ENCODE data around the gene MREG. TPM values are rescaled to one million over a fixed set of nuclear protein-coding genes. Genes with fewer than 3 reads are reported as not detected.
"Not testable (repeated sequence)": the region's sequence is repeated elsewhere in the genome, so short reads cannot be mapped to it uniquely, and the experiment has no call there.

MREG gene
- total and polyA plus RNA-seq, 12 donors, result 3.1 to 14.4 (median 6.3) TPM

DNA sequence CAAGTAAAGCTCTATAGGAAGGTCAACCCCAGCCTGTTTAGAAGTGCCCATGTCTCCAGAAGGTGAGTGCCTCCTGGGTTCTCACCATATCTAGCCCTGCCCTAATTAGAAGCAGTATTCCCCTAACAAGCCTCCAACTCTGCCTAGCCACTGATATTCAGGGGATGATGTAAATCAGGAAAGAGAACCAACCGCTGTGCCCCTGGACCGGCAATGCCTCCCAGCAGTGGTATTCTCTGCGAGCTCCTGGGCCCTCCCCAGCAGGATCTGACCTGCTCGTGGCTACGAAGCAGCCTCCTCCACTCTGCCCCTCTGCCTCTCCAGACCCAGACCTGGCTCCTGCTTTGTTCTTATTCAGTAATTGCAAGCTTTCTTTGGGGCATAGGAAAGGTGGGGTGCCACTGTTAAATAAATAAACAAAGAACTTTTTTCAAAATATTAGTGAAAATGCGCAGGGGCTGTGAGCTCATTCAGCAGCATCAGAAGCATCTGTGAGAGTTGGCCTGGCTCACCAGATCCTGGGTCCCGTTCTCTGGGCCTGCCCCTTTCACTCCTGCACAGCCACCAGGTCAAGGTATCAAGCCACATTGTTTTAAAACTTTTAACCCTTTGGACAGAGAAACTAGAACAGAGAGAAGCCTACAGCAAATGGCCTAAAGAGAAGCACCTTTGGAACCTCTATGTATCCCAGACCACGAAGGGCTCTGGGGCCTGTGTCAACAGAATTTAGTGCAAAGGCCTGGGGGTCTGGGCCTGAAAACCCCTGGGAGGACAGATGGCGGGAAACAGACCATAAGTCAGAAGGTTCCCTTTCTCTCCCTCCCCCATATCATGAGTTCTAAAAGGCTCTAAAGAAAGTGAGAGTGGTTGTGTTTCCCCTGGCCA lies 11.9 kb downstream of the MREG start:
- no peak overlapping the region for H3K4me3 ChIP-seq
- no peaks in the 10 kb centered on the region for H3K36me3 ChIP-seq (replicated peaks in 1 of 2)
- no peak for DNase-seq
- peaks cover 0 to 12% of the 10 kb centered on the region in 2 donors for H3K4me1 ChIP-seq (replicated peaks in 1 of 2)
- intact Hi-C loops (cut with DNase I), result no loop called here
- H3K27ac ChIP-seq, result no peak overlapping the region
- WGBS, 4 donors, result 77 to 79% (median 78%) methylated on average over 7 to 9 of the region's 9 CpGs
- H3K9me3 ChIP-seq (replicated peaks in 1 of 3), result no peaks in the 10 kb centered on the region
- TF ChIP-seq, protein P1, sequence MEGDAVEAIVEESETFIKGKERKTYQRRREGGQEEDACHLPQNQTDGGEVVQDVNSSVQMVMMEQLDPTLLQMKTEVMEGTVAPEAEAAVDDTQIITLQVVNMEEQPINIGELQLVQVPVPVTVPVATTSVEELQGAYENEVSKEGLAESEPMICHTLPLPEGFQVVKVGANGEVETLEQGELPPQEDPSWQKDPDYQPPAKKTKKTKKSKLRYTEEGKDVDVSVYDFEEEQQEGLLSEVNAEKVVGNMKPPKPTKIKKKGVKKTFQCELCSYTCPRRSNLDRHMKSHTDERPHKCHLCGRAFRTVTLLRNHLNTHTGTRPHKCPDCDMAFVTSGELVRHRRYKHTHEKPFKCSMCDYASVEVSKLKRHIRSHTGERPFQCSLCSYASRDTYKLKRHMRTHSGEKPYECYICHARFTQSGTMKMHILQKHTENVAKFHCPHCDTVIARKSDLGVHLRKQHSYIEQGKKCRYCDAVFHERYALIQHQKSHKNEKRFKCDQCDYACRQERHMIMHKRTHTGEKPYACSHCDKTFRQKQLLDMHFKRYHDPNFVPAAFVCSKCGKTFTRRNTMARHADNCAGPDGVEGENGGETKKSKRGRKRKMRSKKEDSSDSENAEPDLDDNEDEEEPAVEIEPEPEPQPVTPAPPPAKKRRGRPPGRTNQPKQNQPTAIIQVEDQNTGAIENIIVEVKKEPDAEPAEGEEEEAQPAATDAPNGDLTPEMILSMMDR (IDR thresholded peaks at IDR 0.05), result no peak
- TF ChIP-seq POLR2A (IDR thresholded peaks at IDR 0.05), result no peak
- H3K27me3 ChIP-seq, result no peaks in the 10 kb centered on the region

DNA sequence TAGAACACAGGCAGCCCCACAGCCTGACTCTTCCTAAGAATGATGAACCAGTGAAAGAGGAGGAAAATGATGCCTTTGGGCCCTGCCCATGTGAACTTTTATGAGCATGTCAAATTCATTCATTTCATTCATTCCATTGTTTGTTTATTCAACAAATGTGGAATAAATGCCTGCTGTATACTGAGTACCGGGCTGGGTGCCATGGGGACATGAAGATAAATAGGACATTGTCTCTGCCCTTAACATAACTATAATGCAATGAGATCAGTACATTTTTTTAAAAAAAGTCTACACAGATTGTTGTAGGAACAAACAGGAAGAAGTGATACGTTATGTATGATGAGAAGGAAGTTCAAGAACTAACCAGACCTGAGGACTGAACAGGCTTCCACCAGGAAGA lies 14.7 kb downstream of the MREG start:
- Histone ChIP-seq H3K27ac (no peak overlapping the region), H3K9me3 (replicated peaks in 1 of 3) (no peaks in the 10 kb centered on the region), H3K4me3 (no peak overlapping the region), H3K27me3 (no peaks in the 10 kb centered on the region), H3K4me1 (replicated peaks in 1 of 2) (peaks cover 0 to 7% of the 10 kb centered on the region in 2 donors), H3K36me3 (replicated peaks in 1 of 2) (no peaks in the 10 kb centered on the region)
- WGBS, 4 donors, result 71 to 78% (median 77%) methylated on average over 2 of the region's 2 CpGs
- intact Hi-C loops (cut with DNase I), result no loop called here
- no peak for DNase-seq
- TF ChIP-seq, protein P1 (IDR thresholded peaks at IDR 0.05), result no peak

DNA sequence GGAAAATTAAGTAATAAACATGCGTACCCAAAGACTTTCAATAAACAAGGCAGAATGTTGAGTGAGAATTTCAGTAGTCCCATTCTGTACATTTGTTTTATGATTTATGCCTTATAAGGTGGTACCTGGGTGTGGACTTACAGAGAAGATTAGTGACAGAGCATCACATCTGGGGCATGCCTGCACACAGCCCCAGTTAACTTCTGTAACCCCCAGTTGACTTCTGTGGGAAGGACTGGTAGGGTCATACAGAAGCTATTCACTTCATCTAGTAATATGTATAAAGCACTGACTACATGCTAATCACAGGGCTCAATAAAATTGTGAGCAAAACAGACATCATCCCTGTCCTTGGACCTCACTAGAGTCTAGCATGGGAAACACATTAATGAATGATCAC lies 16.1 kb downstream of the MREG start:
- DNase-seq, result no peak
- intact Hi-C loops (cut with DNase I), result no loop called here

DNA sequence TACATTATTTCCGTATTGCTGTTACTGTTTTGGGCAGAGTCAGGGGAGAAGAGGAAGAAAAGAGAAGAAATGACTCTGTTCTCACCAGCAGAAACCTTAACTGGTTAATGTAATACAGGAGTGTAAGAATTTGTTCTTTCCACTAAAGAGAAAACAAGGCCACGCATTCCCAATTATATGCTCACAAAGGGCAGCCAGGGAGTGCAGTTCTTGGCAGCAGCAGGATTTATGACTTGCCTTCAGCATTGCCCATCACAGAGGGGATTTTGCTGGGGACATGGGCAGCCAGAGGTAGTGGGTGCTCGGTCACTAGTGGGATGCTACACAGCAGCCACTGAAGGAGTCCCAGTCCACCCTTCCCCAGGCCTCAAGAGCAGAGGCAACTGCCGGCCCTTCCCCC lies 18.4 kb downstream of the MREG start:
- Histone ChIP-seq H3K27me3 (no peaks in the 10 kb centered on the region), H3K4me3 (no peak overlapping the region), H3K27ac (no peak overlapping the region), H3K9me3 (replicated peaks in 1 of 3) (no peaks in the 10 kb centered on the region), H3K36me3 (replicated peaks in 1 of 2) (no peaks in the 10 kb centered on the region), H3K4me1 (replicated peaks in 1 of 2) (no peaks in the 10 kb centered on the region)
- WGBS, 4 donors, result 81 to 89% (median 86%) methylated on average over 4 of the region's 4 CpGs
- DNase-seq, result no peak
- no peak for TF ChIP-seq POLR2A (IDR thresholded peaks at IDR 0.05)
- TF ChIP-seq, protein P1 (IDR thresholded peaks at IDR 0.05), result no peak
- intact Hi-C loops (cut with DNase I), result no loop called here

More for the DNA sequence above, 16.1 kb downstream of the MREG start:
- no peak overlapping the region for H3K4me3 ChIP-seq
- H3K27ac ChIP-seq, result no peak overlapping the region
- no peaks in the 10 kb centered on the region for H3K27me3 ChIP-seq
- WGBS, 4 donors, result 96 to 100% (median 100%) methylated on average over 1 of the region's 1 CpG
- no peaks in the 10 kb centered on the region for H3K9me3 ChIP-seq (replicated peaks in 1 of 3)
- H3K36me3 ChIP-seq (replicated peaks in 1 of 2), result no peaks in the 10 kb centered on the region
- peaks cover 0 to 3% of the 10 kb centered on the region in 2 donors for H3K4me1 ChIP-seq (replicated peaks in 1 of 2)
- TF ChIP-seq, protein P1 (IDR thresholded peaks at IDR 0.05), result no peak
- TF ChIP-seq POLR2A (IDR thresholded peaks at IDR 0.05), result no peak

DNA sequence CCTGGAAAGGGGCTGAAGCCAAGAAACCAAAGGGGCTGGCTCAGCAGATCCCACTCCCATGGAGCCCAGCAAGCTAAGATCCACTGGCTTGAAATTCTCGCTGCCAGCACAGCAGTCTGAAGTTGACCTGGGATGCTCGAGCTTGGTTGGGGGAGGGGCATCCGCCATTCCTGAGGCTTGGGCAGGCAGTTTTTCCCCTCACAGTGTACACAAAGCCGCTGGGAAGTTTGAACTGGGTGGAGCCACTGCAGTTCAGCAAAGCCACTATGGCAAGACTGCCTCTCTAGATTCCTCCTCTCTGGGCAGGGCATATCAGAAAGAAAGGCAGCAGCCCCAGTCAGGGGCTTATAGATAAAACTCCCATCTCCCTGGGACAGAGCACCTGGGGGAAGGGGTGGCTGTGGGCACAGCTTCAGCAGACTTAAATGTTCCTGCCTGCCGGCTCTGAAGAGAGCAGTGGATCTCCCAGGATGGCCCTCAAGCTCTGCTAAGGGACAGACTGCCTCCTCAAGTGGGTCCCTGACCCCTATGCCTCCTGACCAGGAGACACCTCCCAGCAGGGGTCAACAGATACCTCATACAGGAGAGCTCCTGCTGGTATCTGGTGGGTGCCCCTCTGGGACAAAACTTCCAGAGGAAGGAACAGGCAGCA lies 24.7 kb downstream of the MREG start:
- intact Hi-C loops (cut with DNase I); H3K4me1 ChIP-seq (replicated peaks in 1 of 2); H3K9me3 ChIP-seq (replicated peaks in 1 of 3); H3K36me3 ChIP-seq (replicated peaks in 1 of 2); H3K4me3 ChIP-seq; H3K27ac ChIP-seq; DNase-seq; H3K27me3 ChIP-seq: not testable (repeated sequence)
- 40 to 100% (median 90%) methylated on average over 2 to 5 of the region's 5 CpGs for WGBS, 4 donors
